HG02943 (cell line): ENCODE results near the gene B4GALT3.
A peak's percentile ranks its signal among the peaks of the same experiment; 100 is the strongest.
"Not testable (repeated sequence)": the region's sequence is repeated elsewhere in the genome, so short reads cannot be mapped to it uniquely, and the experiment has no call there.

Experiments
- ATAC-seq: cut with Tn5 transposase; IDR thresholded peaks from one replicate; pipeline ENCODE4 v1.9.1; 2021; ENCODE audit warnings: mild to moderate bottlenecking, low read depth, moderate library complexity; ENCODE audit not compliant: unreplicated experiment

Gene B4GALT3

GRCh38 chr1:161177112-161177935, at the start of gene B4GALT3:
Gene B4GALT3, minus strand, starts transcription at chr1:161177507. Its CDS starts 1,447 bp downstream, at chr1:161176060.
- ATAC-seq = peak; percentile 67

GRCh38 chr1:161226759-161227158, 49.5 kb upstream of the B4GALT3 start:
- no peak for ATAC-seq

GRCh38 chr1:161226320-161226711, 49.0 kb upstream of the B4GALT3 start:
- no peak for ATAC-seq

- ATAC-seq = peak; percentile 93
Measured at GRCh38 chr1:161225534-161226319, 48.4 kb upstream of the B4GALT3 start, which contains the start of gene TOMM40L. Gene TOMM40L, plus strand, starts transcription at chr1:161226060. Its CDS starts 430 bp downstream, at chr1:161226490.

GRCh38 chr1:161225178-161225533, 47.8 kb upstream of the B4GALT3 start:
- ATAC-seq = no peak

- ATAC-seq = not testable (repeated sequence)
Measured at GRCh38 chr1:161224695-161225087, 47.4 kb upstream of the B4GALT3 start.

GRCh38 chr1:161223805-161224694, 46.7 kb upstream of the B4GALT3 start:
- ATAC-seq = no peak

GRCh38 chr1:161222175-161223019, 45.1 kb upstream of the B4GALT3 start:
- no peak for ATAC-seq

GRCh38 chr1:161220002-161220401, 42.7 kb upstream of the B4GALT3 start:
- ATAC-seq = no peak

- no peak for ATAC-seq
Measured at GRCh38 chr1:161219078-161219892, 42.0 kb upstream of the B4GALT3 start.

GRCh38 chr1:161218301-161219077, 41.2 kb upstream of the B4GALT3 start:
- no peak for ATAC-seq

- ATAC-seq = no peak
Measured at GRCh38 chr1:161217831-161218230, 40.5 kb upstream of the B4GALT3 start.

- peak; percentile 74 for ATAC-seq
Measured at GRCh38 chr1:161216945-161217712, 39.8 kb upstream of the B4GALT3 start.

- no peak for ATAC-seq
Measured at GRCh38 chr1:161215076-161215475, 37.8 kb upstream of the B4GALT3 start, which contains the start of gene FCER1G. Gene FCER1G, plus strand, starts transcription at chr1:161215295. Its CDS starts 27 bp downstream, at chr1:161215322.

- no peak for ATAC-seq
Measured at GRCh38 chr1:161214369-161214768, 37.1 kb upstream of the B4GALT3 start.

- no peak for ATAC-seq
Measured at GRCh38 chr1:161209790-161210409, 32.6 kb upstream of the B4GALT3 start.

- no peak for ATAC-seq
Measured at GRCh38 chr1:161207173-161207572, 29.9 kb upstream of the B4GALT3 start.
